IMR-90 (cell line): ENCODE results near the gene TRAF3. TPM values are rescaled to one million over a fixed set of nuclear protein-coding genes. Genes with fewer than 3 reads are reported as not detected.
"Not testable (repeated sequence)": the region's sequence is repeated elsewhere in the genome, so short reads cannot be mapped to it uniquely, and the experiment has no call there.

ENCODE experiments used
- ATAC-seq: fragments of 200-7000 bp; cut with Tn5 transposase; 2 replicates; pipeline ENCODE4 v1.9.1; 2020; ENCODE audit warnings: low read depth, mild to moderate bottlenecking, moderate library complexity
- BruUV-seq: library from RNA; stranded (reverse); fragments of 400-500 nt; replicated peaks from 2 replicates; lab custom pipeline; 2021; lab: Mats Ljungman, UMichigan
- CTCF ChIA-PET: fragments of 300-600 bp; formaldehyde crosslinking; extraction: SDS; loops from one replicate; lab custom pipeline; 2021; ENCODE audit warnings: antibody characterized with exemption; lab: Yijun Ruan, JAX
- POLR2A ChIA-PET: fragments of 300-600 bp; sonication (Branson Sonifier 250); formaldehyde crosslinking; loops from one replicate; lab custom pipeline; 2022; ENCODE audit warnings: antibody characterized with exemption; ENCODE audit not compliant: unreplicated experiment; lab: Charles Lee
- DNase-seq: peaks from one replicate; pipeline ENCODE4 v3.0.0; 2013
- H2AFZ ChIP-seq: replicated peaks from 2 replicates; pipeline ENCODE3; 2013; ENCODE audit warnings: low read length, mild to moderate bottlenecking; ENCODE audit not compliant: poor library complexity
- H2AK5ac ChIP-seq: 2 replicates; pipeline ENCODE4 v1.6.1; 2013; ENCODE audit warnings: low read depth, low read length, inconsistent platforms
- H2AK9ac ChIP-seq: replicated peaks from 2 replicates; pipeline ENCODE3; 2013; ENCODE audit warnings: mild to moderate bottlenecking, low read depth, low read length, moderate library complexity; ENCODE audit not compliant: poor library complexity
- H2BK120ac ChIP-seq: 2 replicates; pipeline ENCODE4 v1.6.1; 2013; ENCODE audit warnings: low read depth, low read length, inconsistent platforms
- H2BK15ac ChIP-seq: 3 replicates; pipeline ENCODE4 v1.6.1; 2013; ENCODE audit warnings: low read depth, low read length, inconsistent platforms
- H2BK20ac ChIP-seq: 2 replicates; pipeline ENCODE4 v1.6.1; 2013; ENCODE audit warnings: low read depth, mild to moderate bottlenecking, inconsistent platforms, low read length, moderate library complexity
- H2BK5ac ChIP-seq: 2 replicates; pipeline ENCODE4 v1.6.1; 2013; ENCODE audit warnings: mild to moderate bottlenecking, low read depth, low read length, inconsistent platforms; ENCODE audit not compliant: poor library complexity, severe bottlenecking
- H3K14ac ChIP-seq: replicated peaks from 2 replicates; pipeline ENCODE4 v1.6.1; 2013; ENCODE audit warnings: low read depth, low read length, inconsistent platforms
- H3K18ac ChIP-seq: 2 replicates; pipeline ENCODE4 v1.6.1; 2013; ENCODE audit warnings: low read depth, low read length, control low read depth
- H3K23ac ChIP-seq: 2 replicates; pipeline ENCODE4 v1.6.1; 2013; ENCODE audit warnings: low read depth, low read length, inconsistent platforms
- H3K27ac ChIP-seq: 2 replicates; pipeline ENCODE4 v1.5.1; 2013; ENCODE audit warnings: mild to moderate bottlenecking, control low read depth, low read length; ENCODE audit not compliant: insufficient read depth
- H3K27me3 ChIP-seq: 2 replicates; pipeline ENCODE4 v1.6.1; 2013; ENCODE audit warnings: low read length; ENCODE audit not compliant: control insufficient read depth, insufficient read depth
- H3K36me3 ChIP-seq: 2 replicates; pipeline ENCODE4 v1.6.1; 2013; ENCODE audit warnings: low read length, mixed read lengths; ENCODE audit not compliant: control insufficient read depth, insufficient read depth
- H3K4ac ChIP-seq: 2 replicates; pipeline ENCODE4 v1.6.1; 2013; ENCODE audit warnings: low read depth, low read length, inconsistent platforms
- H3K4me1 ChIP-seq: 2 replicates; pipeline ENCODE4 v1.6.1; 2013; ENCODE audit warnings: low read length, mixed read lengths; ENCODE audit not compliant: control insufficient read depth, insufficient read depth
- H3K4me2 ChIP-seq: 2 replicates; pipeline ENCODE4 v1.6.1; 2013; ENCODE audit warnings: low read depth, mild to moderate bottlenecking, control low read depth, low read length, moderate library complexity
- H3K4me3 ChIP-seq: 2 replicates; pipeline ENCODE4 v1.5.1; 2013; ENCODE audit warnings: low read depth, mild to moderate bottlenecking, control low read depth, low read length, moderate library complexity; ENCODE audit not compliant: insufficient read depth
- H3K56ac ChIP-seq: 2 replicates; pipeline ENCODE4 v1.6.1; 2013; ENCODE audit warnings: low read length, inconsistent platforms; ENCODE audit not compliant: insufficient read depth; ENCODE audit errors: extremely low read depth
- H3K79me1 ChIP-seq, 2 experiments: 2 replicates each; pipeline ENCODE4 v1.6.1; 2013; ENCODE audit warnings: low read length in 2 of 2, inconsistent platforms in 1 of 2, low read depth in 1 of 2
- H3K9ac ChIP-seq: 2 replicates; pipeline ENCODE4 v1.6.1; 2013; ENCODE audit warnings: low read depth, low read length, control low read depth
- H3K9me1 ChIP-seq: 2 replicates; pipeline ENCODE4 v1.6.1; 2013; ENCODE audit warnings: low read length, inconsistent platforms; ENCODE audit not compliant: insufficient read depth
- H3K9me3 ChIP-seq: 2 replicates; pipeline ENCODE4 v1.6.1; 2013; ENCODE audit warnings: low read length; ENCODE audit not compliant: control insufficient read depth, insufficient read depth
- H4K20me1 ChIP-seq: 2 replicates; pipeline ENCODE4 v1.6.1; 2013; ENCODE audit warnings: low read length, inconsistent platforms; ENCODE audit not compliant: insufficient read depth
- H4K5ac ChIP-seq: 2 replicates; pipeline ENCODE4 v1.6.1; 2013; ENCODE audit warnings: mild to moderate bottlenecking, low read depth, low read length, control low read depth
- H4K8ac ChIP-seq, 2 experiments: 2 replicates each; pipeline ENCODE4 v1.6.1; 2013; ENCODE audit warnings: low read depth in 2 of 2, low read length in 2 of 2, control low read depth in 1 of 2, inconsistent platforms in 1 of 2
- H4K91ac ChIP-seq: 2 replicates; pipeline ENCODE4 v1.6.1; 2013; ENCODE audit warnings: low read depth, low read length, inconsistent platforms; ENCODE audit not compliant: insufficient read depth
- CEBPB ChIP-seq: IDR thresholded peaks from 2 replicates; pipeline ENCODE4 v1.6.1; 2012; ENCODE audit warnings: low read depth, low read length, improper control_type of control experiment
- CHD1 ChIP-seq: IDR thresholded peaks from 2 replicates; pipeline ENCODE4 v1.6.1; 2012; ENCODE audit warnings: low read depth, low read length, improper control_type of control experiment
- SMC3 ChIP-seq: fragments of 150-350 bp; IDR thresholded peaks from 2 replicates; pipeline ENCODE4 v1.6.1; 2016; ENCODE audit warnings: low read depth, mild to moderate bottlenecking, antibody characterized with exemption, low read length, moderate library complexity
- WGBS, 2 experiments: methylation state at CpG; one replicate each; pipeline versions ENCODE4 v1.1.5 to v1.1.7; 2013; ENCODE audit warnings: missing lambda C conversion rate in 2 of 2; ENCODE audit not compliant: insufficient read length in 1 of 2; ENCODE audit errors: extremely low coverage in 2 of 2; 5-methylcytosine and 5-hydroxymethylcytosine counted together
- dilution Hi-C: fragments of 300-500 bp; cut with HindIII; formaldehyde crosslinking; loops from one replicate; pipeline ENCODE4 v1.14.3; 2018; ENCODE audit warnings: low sequenced_read_pairs; ENCODE audit not compliant: unreplicated experiment
- in situ Hi-C: fragments of 300-500 bp; cut with MboI; formaldehyde crosslinking; loops from 3 replicates; pipeline ENCODE4 v1.14.3; 2019; ENCODE audit warnings: low sequenced_read_pairs, inconsistent platforms, mixed read lengths
- intact Hi-C: fragments of 100-400 bp; cut with micrococcal nuclease; formaldehyde crosslinking; loops from 2 replicates; pipeline ENCODE4 v1.10.0; 2022
- polyA plus RNA-seq, 3 experiments: library from polyadenylated mRNA; depleted of rRNA; stranded (reverse); fragments of >200 nt; gene quantifications; 2 replicates each; pipeline ENCODE4 v1.2.3, GENCODE V29; 2012; ENCODE audit warnings: low replicate concordance in 1 of 3
- total RNA-seq: library from RNA; depleted of rRNA; stranded (reverse); fragments of >200 nt; gene quantifications from 2 replicates; pipeline ENCODE4 v1.2.3, GENCODE V29; 2012

TRAF3 gene
- total and polyA plus RNA-seq, 2 of the 4 experiments (the other 2 are of a cell fraction) = 21.2 to 25.3 TPM

- ATAC-seq = no peak
- Histone ChIP-seq H4K20me1 (no peaks in the 10 kb centered on the region), H2BK20ac (no peak overlapping the region), H2AK5ac (no peak overlapping the region), H3K9me3 (peaks cover 2% of the 10 kb centered on the region; the same call in 1 of the 2 replicates), H3K9ac (no peak overlapping the region), H3K27me3 (no peaks in the 10 kb centered on the region), H3K4me2 (no peak overlapping the region), H2AFZ (no peak overlapping the region), H2BK120ac (no peak overlapping the region), H4K8ac (no peak overlapping the region), H3K4me1 (no peaks in the 10 kb centered on the region), H2BK15ac (no peak overlapping the region), H3K79me1 (peaks cover 13 to 45% of the 10 kb centered on the region in 2 experiments), H4K91ac (no peak overlapping the region), H2AK9ac (no peak overlapping the region), H3K27ac (no peak overlapping the region), H3K14ac (no peak overlapping the region), H3K4me3 (no peak overlapping the region), H3K18ac (no peak overlapping the region), H3K9me1 (no peaks in the 10 kb centered on the region; the same call in 1 of the 2 replicates), H3K56ac (no peak overlapping the region; the same call in 1 of the 2 replicates), H2BK5ac (no peak overlapping the region), H3K36me3 (no peaks in the 10 kb centered on the region), H4K5ac (no peak overlapping the region), H3K23ac (no peak overlapping the region), H3K4ac (no peak overlapping the region)
- 81% methylated on average over 3 of the region's 3 CpGs; no CpG with 5 or more reads in 1 of the 2 experiments for WGBS, 2 experiments
- dilution Hi-C loops (no loop called here), in situ Hi-C loops (no loop called here), intact Hi-C loops (no loop called here)
- no TSS peak for BruUV-seq
- POLR2A ChIA-PET = no interaction called here
- CTCF ChIA-PET = interaction anchor here (1.0 kb wide), 1 partner anchor 14 kb away, joined by 3 read pairs; no protein-coding TSS in a partner anchor
- TF ChIP-seq CEBPB (no peak), CHD1 (no peak), SMC3 (no peak)
- no peak for DNase-seq
These were observed 86.1 kb downstream of the TRAF3 start for GRCh38 chr14:102863381-102863780.

- intact Hi-C loops, dilution Hi-C loops, H4K20me1 ChIP-seq, BruUV-seq, H3K9me1 ChIP-seq, CTCF ChIA-PET, H2BK20ac ChIP-seq, H3K23ac ChIP-seq, H3K4me3 ChIP-seq, H3K18ac ChIP-seq, H3K27me3 ChIP-seq, H2AFZ ChIP-seq, H2BK120ac ChIP-seq, H2BK5ac ChIP-seq, H3K27ac ChIP-seq, H2AK5ac ChIP-seq, H4K91ac ChIP-seq, H3K4ac ChIP-seq, H3K14ac ChIP-seq, DNase-seq, H2BK15ac ChIP-seq, POLR2A ChIA-PET, ATAC-seq, H4K8ac ChIP-seq, in situ Hi-C loops, H3K9ac ChIP-seq, H4K5ac ChIP-seq, H2AK9ac ChIP-seq, H3K9me3 ChIP-seq, H3K36me3 ChIP-seq, H3K4me1 ChIP-seq, H3K56ac ChIP-seq, H3K4me2 ChIP-seq: not testable (repeated sequence)
- H3K79me1 ChIP-seq = peaks cover 10 to 45% of the 10 kb centered on the region in 2 experiments
- no CpG with 5 or more reads among the region's 4 CpGs for WGBS, 2 experiments
These were observed 88.7 kb downstream of the TRAF3 start for GRCh38 chr14:102865916-102866315.
